Activated T-cell treated with anti-CD3 and anti-CD28 coated beads, Interleukin-2, amount 50 U/mL, for 48 hours (primary cell): ENCODE measurements around the gene PNPLA4.

Source experiments
- DNase-seq, 2 experiments: peaks; one replicate each; pipeline ENCODE4 v3.0.0-alpha.2; 2020

PNPLA4 gene

DNA sequence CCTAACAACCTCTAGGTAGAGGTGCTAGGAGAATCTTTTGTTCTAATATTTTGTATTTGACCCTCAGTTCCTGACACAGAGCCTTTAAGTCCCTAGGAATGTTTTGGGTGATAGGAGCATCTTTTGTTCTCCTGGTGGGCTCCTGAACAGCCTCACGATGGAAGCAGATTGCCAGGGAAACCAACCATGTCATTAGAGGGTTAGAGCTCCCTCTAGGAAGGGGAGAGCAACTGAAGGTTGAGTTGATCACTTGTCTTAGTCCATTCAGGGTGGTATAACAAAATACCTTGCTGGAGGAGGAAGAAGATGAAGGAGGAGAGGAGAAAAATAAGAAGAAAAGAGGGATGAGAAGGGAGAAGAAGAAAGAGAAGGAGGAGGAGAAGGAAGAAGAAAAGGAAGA is 75.0 kb downstream of the PNPLA4 start:
- no peak for DNase-seq
